OCI-M2 (cell line): ENCODE data around the gene GOLGA8Q.
"Not testable (repeated sequence)": the region's sequence is repeated elsewhere in the genome, so short reads cannot be mapped to it uniquely, and the experiment has no call there.

ENCODE experiments used
- DNase-seq: peaks from one replicate; lab custom pipeline; 2025; ENCODE audit not compliant: unreplicated experiment; lab: John Stamatoyannopoulos, UW

GOLGA8Q gene, protein sequence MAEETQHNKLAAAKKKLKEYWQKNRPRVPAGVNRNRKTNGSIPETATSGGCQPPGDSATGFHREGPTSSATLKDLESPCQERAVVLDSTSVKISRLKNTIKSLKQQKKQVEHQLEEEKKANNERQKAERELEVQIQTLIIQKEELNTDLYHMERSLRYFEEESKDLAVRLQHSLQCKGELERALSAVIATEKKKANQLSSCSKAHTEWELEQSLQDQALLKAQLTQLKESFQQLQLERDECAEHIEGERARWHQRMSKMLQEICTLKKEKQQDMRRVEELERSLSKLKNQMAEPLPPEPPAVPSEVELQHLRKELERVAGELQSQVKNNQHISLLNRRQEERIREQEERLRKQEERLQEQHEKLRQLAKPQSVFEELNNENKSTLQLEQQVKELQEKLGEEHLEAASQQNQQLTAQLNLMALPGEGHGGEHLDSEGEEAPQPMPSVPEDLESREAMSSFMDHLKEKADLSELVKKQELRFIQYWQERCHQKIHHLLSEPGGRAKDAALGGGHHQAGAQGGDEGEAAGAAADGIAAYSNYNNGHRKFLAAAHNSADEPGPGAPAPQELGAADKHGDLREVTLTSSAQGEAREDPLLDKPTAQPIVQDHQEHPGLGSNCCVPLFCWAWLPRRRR

GRCh38 chr15:30551750-30552149, at the start of gene GOLGA8Q:
TSS of gene GOLGA8Q (plus strand) at chr15:30552050. CDS start at chr15:30552078, 28 bp downstream.
- not testable (repeated sequence) for DNase-seq

DNA sequence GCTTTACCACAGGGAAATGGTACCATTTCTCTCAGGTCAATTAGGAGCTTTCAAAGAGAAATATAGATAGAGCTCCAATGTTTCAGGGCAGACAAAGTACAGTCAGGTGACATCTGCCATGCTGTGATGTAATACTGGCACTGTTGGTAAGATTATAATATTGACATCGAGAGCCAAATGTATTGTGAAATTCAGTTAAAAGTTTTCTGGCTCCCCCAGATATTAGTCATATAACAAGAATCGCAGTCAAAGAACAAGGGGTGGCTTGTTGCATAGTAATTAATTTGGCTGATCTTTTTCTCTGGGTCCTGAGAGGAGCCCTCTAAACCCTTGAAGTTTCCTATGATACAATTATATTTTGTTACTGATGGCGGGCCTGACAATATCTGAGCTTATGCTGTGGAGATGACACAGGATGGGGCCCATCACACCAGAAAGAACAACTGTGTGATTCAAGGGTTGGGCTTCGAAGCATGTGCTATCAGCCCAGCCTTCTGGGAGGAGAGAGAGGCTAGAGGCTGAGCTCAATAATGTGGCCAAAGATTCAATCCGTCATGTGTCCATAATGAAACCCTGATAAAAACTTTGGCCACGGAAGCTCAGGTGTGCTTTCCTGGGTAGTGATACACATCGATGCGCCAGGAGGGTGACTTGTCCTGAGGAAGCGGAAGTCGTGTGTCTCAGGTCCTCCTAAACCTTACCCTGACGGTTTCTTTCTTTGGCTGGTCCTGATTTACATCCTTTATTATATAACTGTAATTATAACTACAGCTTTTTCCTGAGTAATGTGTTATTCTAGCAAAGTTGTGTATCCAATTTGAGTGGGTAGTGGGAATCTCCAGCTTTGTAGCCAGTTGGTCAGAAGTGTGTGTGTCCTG, 48.7 kb upstream of the GOLGA8Q start:
- not testable (repeated sequence) for DNase-seq

DNA sequence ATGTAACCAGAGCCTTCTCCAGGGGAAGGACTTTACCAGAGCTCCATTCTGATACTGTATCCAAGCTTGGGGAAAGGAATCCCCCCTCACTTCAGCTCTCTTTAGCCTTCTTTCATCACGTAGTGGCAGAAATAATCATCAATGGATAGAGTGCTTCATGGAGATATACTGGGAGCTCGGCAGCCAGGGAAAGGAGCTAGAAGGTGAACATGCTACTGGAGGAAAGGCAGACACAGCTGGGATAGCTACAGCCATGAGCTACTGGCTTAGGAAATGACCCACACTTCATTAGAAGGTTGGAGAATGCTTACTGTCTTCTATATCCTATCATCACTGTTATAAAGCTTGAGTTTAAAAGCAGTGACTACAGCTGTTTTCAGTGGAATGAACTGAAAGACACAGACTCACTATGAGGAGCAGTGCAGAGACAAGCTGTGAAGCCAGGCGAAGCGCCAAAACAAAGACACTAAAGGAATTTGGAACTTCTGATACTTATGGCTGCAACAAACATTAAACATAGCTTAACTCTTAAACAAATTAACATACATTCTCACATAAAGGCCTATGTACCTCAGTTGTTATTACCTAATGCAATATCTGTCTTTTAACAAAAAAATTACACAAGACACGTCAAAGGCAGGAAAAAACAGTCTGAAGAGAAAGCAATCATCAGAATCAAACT, 47.5 kb upstream of the GOLGA8Q start:
- DNase-seq: not testable (repeated sequence)

DNA sequence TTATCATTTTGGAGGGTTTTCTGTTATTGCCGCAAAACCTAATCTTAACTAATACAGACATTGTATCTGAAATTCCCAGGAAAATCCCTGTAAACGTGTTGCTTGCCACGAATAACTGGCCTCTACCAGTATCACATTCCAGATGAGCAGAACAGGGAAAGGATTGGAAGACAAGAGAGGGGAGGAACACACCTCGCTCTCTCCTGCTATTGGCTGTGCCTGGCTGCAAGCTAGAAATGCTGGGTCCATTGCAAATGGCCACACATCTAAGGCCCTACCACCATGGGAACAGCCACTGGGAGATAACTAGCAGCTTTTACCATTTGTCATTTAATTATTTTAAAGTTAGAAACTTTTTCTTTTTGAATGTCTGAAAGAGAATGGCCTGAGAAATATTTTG, 37.3 kb upstream of the GOLGA8Q start:
- DNase-seq: not testable (repeated sequence)

DNA sequence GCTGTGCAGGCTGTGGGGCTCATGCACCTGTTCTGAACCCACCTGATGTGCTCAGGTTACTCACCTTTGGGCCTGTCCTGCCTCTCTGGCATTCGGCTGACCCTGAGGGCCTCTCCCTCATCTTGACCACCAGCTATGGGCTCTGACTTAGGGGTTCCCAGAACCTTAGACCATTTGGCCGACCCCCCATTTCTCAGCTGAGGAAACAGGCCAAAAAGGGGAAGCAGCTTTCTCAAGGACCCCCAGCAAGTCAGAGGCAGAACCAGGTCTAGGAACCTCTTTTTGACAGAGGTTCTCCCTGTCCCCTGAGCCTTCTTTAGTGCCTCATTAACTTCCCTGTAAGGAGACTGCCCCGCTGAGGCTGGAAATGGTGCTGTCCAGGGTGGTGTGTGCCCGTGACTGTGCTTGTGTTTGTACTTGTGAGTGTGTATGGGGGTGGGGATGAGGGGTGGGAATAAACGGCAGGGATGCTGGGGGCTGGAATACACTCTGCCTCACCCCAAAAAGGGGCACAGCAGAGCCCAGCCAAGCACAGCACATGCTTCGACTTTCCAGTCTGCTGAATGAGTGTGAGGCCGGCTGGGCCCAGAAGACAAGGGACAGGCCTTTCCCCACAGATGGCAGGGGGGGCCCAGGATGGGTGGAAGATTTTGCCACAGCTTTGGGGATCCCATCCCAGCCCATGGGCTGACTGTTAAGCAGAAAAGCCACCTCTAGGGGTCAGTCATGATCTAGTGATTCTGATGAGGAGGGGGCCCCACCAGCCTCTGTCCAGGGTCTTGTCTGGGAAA, 28.2 kb upstream of the GOLGA8Q start:
- not testable (repeated sequence) for DNase-seq

DNA sequence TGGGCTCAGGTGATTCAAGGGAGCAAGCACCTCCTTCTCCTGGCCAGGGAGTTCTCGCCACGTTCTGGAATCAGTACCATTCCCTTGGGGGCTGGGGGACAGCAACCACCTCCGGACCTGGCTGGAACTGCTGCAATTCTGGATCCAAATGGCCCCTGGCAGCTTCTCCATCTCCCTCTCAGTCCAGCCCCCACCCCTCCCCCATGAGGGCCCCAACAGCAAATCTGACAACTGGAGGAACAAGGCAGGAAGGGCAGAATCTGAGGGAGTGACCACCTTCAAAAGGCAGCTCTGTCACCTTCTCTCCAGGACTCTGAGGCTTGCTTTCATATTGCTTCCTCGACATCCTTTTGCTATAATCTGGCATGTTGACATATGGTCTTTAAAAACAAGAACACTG, 25.9 kb upstream of the GOLGA8Q start:
- DNase-seq: not testable (repeated sequence)

- not testable (repeated sequence) for DNase-seq
These were observed 22.8 kb upstream of the GOLGA8Q start for GRCh38 chr15:30529049-30529448.

DNA sequence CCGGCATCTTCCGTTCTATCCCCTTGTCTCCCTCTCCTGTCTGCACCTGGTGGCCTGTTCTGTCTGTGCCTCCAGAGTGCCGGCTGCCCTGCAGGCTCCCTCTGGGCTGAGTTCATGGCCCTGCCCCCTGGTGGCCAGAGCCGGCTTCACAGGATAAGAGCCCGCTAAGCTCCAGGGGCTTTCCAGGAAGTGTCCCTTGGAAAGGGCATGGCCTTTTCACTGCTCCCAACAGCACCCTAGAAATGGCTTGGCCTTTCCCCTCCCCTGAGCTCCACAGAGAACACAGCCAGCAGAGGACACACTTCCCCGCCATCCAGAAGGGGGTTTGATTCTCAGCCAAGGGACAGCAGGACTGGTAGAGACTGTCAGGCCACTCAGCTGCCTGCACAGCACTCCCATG, 15.1 kb downstream of the GOLGA8Q start:
- not testable (repeated sequence) for DNase-seq

DNA sequence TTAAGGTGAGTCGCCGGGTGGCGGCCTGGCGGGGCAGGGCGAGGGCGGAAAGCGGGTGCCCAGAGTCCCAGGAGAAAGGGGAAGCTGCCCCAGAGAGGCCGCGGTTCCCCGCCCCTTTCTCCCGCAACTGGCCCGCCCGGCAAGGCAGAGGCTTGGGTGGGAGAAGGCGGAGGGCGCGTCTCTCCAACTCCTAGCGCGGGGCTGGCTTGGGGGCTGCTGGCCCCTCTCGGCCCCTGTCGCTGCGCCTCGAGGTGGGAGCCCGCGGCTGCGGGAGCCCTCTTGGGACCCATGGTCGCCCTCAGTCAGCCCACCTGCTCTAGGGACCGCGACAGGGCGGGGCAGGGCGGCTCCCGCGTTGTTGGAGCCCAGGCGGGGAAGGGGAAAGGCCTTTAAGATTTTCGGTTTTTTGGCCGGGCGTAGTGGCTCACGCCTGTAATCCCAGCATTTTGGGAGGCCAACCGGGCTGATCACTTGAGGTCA, 21.2 kb downstream of the GOLGA8Q start:
- DNase-seq: not testable (repeated sequence)

DNA sequence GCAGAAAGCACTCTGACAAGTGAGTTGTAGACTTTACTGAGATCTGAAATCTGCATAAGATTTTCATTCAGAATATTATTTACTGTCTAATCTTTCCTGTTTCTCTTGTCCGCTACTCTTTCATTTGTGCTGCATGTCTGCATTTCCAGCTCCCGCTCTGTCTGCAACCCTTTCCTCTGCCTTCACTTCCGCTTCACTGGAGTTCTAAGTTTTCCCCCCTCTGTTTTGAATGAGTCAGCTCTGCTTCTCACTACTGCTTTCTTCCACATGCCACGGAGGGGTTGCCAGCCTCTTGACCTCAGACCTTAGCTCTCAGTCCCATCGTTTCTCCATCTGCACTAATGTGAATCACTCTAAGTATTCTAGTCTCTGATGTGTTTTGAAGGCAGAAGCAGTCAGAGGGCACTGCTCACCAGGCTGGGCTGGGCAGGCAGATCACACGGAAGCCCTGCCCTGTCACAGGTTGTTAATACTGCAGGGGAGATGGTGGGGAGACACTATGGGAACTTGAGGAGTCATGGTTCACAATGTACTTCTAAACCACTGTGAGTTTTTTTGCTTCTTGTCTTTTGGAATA, 27.6 kb downstream of the GOLGA8Q start:
- DNase-seq: not testable (repeated sequence)

- DNase-seq: not testable (repeated sequence)
These were observed 28.9 kb downstream of the GOLGA8Q start for GRCh38 chr15:30580716-30581115.

GRCh38 chr15:30598953-30599352, 47.1 kb downstream of the GOLGA8Q start:
- not testable (repeated sequence) for DNase-seq

- DNase-seq: not testable (repeated sequence)
These were observed 51.9 kb downstream of the GOLGA8Q start, which contains the start of gene GOLGA8H for GRCh38 chr15:30603796-30604195. TSS of gene GOLGA8H (plus strand) at chr15:30604028. CDS start at chr15:30604126, 98 bp downstream.
